HepG2 (cell line): ENCODE results near the gene INSR. TPM values are rescaled to one million over a fixed set of nuclear protein-coding genes. Genes with fewer than 3 reads are reported as not detected.
A peak's percentile ranks its signal among the peaks of the same experiment; 100 is the strongest.

ENCODE experiments used
- BATF2 ChIP-seq: sonication (generic); formaldehyde crosslinking; IDR thresholded peaks from 2 replicates; pipeline ENCODE4 v1.8.0; 2022; ENCODE audit warnings: mild to moderate bottlenecking, missing genetic modification reagents, moderate library complexity
- ELF3 ChIP-seq: IDR thresholded peaks from 2 replicates; pipeline ENCODE4 v1.6.1; 2016; ENCODE audit warnings: missing genetic modification reagents, missing compliant biosample characterization
- HIC2 ChIP-seq: sonication (generic); formaldehyde crosslinking; IDR thresholded peaks from 2 replicates; pipeline ENCODE4 v1.9.0; 2022; ENCODE audit warnings: low read depth, missing genetic modification reagents
- JUN ChIP-seq: sonication (generic); formaldehyde crosslinking; IDR thresholded peaks from 2 replicates; pipeline ENCODE4 v1.4.0; 2020; ENCODE audit warnings: mild to moderate bottlenecking, missing genetic modification reagents
- KDM5A ChIP-seq: fragments of 200-600 bp; sonication (generic); IDR thresholded peaks from 2 replicates; pipeline ENCODE4 v1.7.0; 2018; ENCODE audit warnings: antibody characterized with exemption, mild to moderate bottlenecking, low read length, borderline replicate concordance
- NR2F6 ChIP-seq, 2 experiments: IDR thresholded peaks; 2 replicates each; pipeline ENCODE4 v1.6.1; 2016; ENCODE audit warnings: antibody characterized with exemption in 1 of 2, mild to moderate bottlenecking in 1 of 2
- SP4 ChIP-seq: sonication (generic); formaldehyde crosslinking; IDR thresholded peaks from 2 replicates; pipeline ENCODE4 v1.8.1; 2023; ENCODE audit warnings: mild to moderate bottlenecking, missing genetic modification reagents
- TCF12 ChIP-seq, 2 experiments: fragments of 450-650 bp in 1 of 2; sonication (generic) in 1 of 2; formaldehyde crosslinking in 1 of 2; IDR thresholded peaks; 2 replicates each; pipeline versions ENCODE4 v1.6.1 to v1.8.0; 2017 to 2022; ENCODE audit warnings: antibody characterized with exemption in 1 of 2, mild to moderate bottlenecking in 1 of 2, missing genetic modification reagents in 1 of 2, moderate library complexity in 1 of 2
- TFAP4 ChIP-seq: sonication (generic); IDR thresholded peaks from 2 replicates; pipeline ENCODE4 v1.6.1; 2016; ENCODE audit warnings: low read depth, borderline replicate concordance
- ZBTB39 ChIP-seq: sonication (generic); formaldehyde crosslinking; IDR thresholded peaks from 2 replicates; pipeline ENCODE4 v1.5.0; 2020; ENCODE audit warnings: missing genetic modification reagents
- ZNF138 ChIP-seq: sonication (generic); formaldehyde crosslinking; IDR thresholded peaks from 2 replicates; pipeline ENCODE4 v1.5.0; 2020; ENCODE audit warnings: mild to moderate bottlenecking, low read depth, missing genetic modification reagents
- ZNF496 ChIP-seq: sonication (generic); formaldehyde crosslinking; IDR thresholded peaks from 2 replicates; pipeline ENCODE4 v1.8.1; 2023; ENCODE audit warnings: mild to moderate bottlenecking, moderate library complexity, missing genetic modification reagents; ENCODE audit not compliant: insufficient replicate concordance
- polyA plus RNA-seq, 8 experiments: library from polyadenylated mRNA; depleted of rRNA in 3 of 8; stranded (reverse) in 7 of 8; unstranded in 1 of 8; fragments of >200 nt; fragmentation: Illumina TruSeq in 4 of 8; extraction: Trizol in 4 of 8; gene quantifications; 2 replicates each; pipeline versions ENCODE4 v1.2.1 to v1.2.3, GENCODE V29; 2011 to 2016; ENCODE audit warnings: low read depth in 4 of 8, missing spikeins in 1 of 8, mixed read lengths in 1 of 8; ENCODE audit not compliant: insufficient read depth in 1 of 8
- total RNA-seq, 5 experiments: library from RNA; depleted of rRNA; stranded (reverse); fragments of >200 nt; fragmentation: Illumina TruSeq; extraction: Trizol; gene quantifications; 2 replicates each; pipeline ENCODE4 v1.2.3, GENCODE V29; 2016; ENCODE audit warnings: low read depth in 1 of 5
- TF ChIP-seq, protein P1 (sequence below): sonication (generic); formaldehyde crosslinking; IDR thresholded peaks from 2 replicates; pipeline ENCODE4 v1.4.0; 2020; ENCODE audit warnings: missing genetic modification reagents
- TF ChIP-seq, protein P2 (sequence below): sonication (generic); formaldehyde crosslinking; conservative IDR thresholded peaks from 2 replicates; pipeline ENCODE4 v1.4.0; 2020; ENCODE audit warnings: missing genetic modification reagents

The INSR gene
- total and polyA plus RNA-seq, 2 of the 13 experiments (the other 11 are each of a cell fraction or from before 2014, with no cell fraction given), result 24.2 to 29.8 TPM

GRCh38 chr19:7292950-7293761 lies 1.1 kb downstream of the INSR start (continued):
- TF ChIP-seq, protein P1, sequence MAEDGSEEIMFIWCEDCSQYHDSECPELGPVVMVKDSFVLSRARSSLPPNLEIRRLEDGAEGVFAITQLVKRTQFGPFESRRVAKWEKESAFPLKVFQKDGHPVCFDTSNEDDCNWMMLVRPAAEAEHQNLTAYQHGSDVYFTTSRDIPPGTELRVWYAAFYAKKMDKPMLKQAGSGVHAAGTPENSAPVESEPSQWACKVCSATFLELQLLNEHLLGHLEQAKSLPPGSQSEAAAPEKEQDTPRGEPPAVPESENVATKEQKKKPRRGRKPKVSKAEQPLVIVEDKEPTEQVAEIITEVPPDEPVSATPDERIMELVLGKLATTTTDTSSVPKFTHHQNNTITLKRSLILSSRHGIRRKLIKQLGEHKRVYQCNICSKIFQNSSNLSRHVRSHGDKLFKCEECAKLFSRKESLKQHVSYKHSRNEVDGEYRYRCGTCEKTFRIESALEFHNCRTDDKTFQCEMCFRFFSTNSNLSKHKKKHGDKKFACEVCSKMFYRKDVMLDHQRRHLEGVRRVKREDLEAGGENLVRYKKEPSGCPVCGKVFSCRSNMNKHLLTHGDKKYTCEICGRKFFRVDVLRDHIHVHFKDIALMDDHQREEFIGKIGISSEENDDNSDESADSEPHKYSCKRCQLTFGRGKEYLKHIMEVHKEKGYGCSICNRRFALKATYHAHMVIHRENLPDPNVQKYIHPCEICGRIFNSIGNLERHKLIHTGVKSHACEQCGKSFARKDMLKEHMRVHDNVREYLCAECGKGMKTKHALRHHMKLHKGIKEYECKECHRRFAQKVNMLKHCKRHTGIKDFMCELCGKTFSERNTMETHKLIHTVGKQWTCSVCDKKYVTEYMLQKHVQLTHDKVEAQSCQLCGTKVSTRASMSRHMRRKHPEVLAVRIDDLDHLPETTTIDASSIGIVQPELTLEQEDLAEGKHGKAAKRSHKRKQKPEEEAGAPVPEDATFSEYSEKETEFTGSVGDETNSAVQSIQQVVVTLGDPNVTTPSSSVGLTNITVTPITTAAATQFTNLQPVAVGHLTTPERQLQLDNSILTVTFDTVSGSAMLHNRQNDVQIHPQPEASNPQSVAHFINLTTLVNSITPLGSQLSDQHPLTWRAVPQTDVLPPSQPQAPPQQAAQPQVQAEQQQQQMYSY (CRISPR knock-in tag), result no peak
- TF ChIP-seq ZNF138 (CRISPR knock-in tag), result no peak
- TF ChIP-seq NR2F6 (IDR thresholded peaks at IDR 0.05), result no peak
- TF ChIP-seq NR2F6 (CRISPR knock-in tag; IDR thresholded peaks at IDR 0.05), result peak; percentile 89
- no peak for TF ChIP-seq JUN (CRISPR knock-in tag)
- no peak for TF ChIP-seq SP4
- no peak for TF ChIP-seq TFAP4
- TF ChIP-seq, protein P2, sequence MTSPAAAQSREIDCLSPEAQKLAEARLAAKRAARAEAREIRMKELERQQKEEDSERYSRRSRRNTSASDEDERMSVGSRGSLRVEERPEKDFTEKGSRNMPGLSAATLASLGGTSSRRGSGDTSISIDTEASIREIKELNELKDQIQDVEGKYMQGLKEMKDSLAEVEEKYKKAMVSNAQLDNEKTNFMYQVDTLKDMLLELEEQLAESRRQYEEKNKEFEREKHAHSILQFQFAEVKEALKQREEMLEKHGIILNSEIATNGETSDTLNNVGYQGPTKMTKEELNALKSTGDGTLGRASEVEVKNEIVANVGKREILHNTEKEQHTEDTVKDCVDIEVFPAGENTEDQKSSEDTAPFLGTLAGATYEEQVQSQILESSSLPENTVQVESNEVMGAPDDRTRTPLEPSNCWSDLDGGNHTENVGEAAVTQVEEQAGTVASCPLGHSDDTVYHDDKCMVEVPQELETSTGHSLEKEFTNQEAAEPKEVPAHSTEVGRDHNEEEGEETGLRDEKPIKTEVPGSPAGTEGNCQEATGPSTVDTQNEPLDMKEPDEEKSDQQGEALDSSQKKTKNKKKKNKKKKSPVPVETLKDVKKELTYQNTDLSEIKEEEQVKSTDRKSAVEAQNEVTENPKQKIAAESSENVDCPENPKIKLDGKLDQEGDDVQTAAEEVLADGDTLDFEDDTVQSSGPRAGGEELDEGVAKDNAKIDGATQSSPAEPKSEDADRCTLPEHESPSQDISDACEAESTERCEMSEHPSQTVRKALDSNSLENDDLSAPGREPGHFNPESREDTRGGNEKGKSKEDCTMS, result no peak
- peak; percentile 75; the same call in 1 of the 2 replicates for TF ChIP-seq HIC2
- no peak for TF ChIP-seq KDM5A
- TF ChIP-seq ZNF496 (CRISPR knock-in tag), result no peak
- TF ChIP-seq BATF2, result no peak
- no peak for TF ChIP-seq TCF12 (IDR thresholded peaks at IDR 0.05)
- no peak for TF ChIP-seq TCF12 (CRISPR knock-in tag; IDR thresholded peaks at IDR 0.05)
- no peak for TF ChIP-seq ZBTB39 (CRISPR knock-in tag)
- TF ChIP-seq ELF3, result no peak
